ENCODE results near the gene TSPAN9. TPM values are rescaled to one million over a fixed set of nuclear protein-coding genes. Genes with fewer than 3 reads are reported as not detected.

Gene TSPAN9
- total and polyA plus RNA-seq, 10 of the 15 experiments (the other 5 are each of a cell fraction or from before 2014, with no cell fraction given), result 0.03 to 1.0 (median 0.12) TPM; not detected in 5

GRCh38 chr12:3116106-3116844, 39.1 kb downstream of the TSPAN9 start:
- intact Hi-C loops (cut with micrococcal nuclease; ENCODE audit: unreplicated experiment), result no loop called here
- 41% methylated on average over 19 of the region's 19 CpGs for WGBS (ENCODE audit: insufficient coverage, insufficient replicate concordance, low lambda C conversion rate, missing lambda C conversion rate)

DNA sequence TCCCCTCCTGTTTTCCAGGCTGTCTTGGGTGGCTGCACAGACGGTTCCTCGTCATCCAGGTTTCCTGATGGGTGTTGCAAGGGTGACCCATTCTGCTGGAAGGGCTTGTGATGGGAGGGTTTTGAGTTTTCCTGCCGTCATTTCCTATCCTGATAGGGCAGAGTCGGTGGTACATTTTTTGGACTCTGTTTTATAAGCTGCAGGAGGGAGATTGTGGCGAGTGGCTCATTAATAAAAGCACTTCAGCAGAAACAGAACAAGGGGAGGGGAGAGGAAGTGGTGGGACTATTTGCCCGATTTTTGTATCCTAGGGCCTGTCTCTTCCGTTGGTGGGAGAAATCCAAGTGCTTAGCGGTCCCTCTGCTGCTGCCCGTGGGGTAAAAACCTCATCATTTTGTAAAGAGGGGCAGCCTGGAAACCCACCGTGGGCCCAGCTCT, 40.0 kb downstream of the TSPAN9 start:
- no TSS peak for BruUV-seq (replicated peaks)
- ChIA-PET POLR2A (no interaction called here), SMC1A (ENCODE audit: uncharacterized antibody, unreplicated experiment) (no interaction called here), RAD21 (ENCODE audit: unreplicated experiment) (no interaction called here), CTCF (interaction anchor here (1.5 kb wide), 1 partner anchor 15 kb away, joined by 3 read pairs; no protein-coding TSS in a partner anchor)
- no peaks in the 10 kb centered on the region for H3K9me3 ChIP-seq (replicated peaks; ENCODE audit: control insufficient read depth, insufficient read depth, low read length)
- H3K4me3 ChIP-seq, result no peak overlapping the region
- H3K9ac ChIP-seq (ENCODE audit: control insufficient read depth, insufficient read depth, low read length), result no peak overlapping the region
- H4K20me1 ChIP-seq (ENCODE audit: control insufficient read depth, insufficient read depth), result no peaks in the 10 kb centered on the region
- no peak for ATAC-seq
- no peaks in the 10 kb centered on the region; a peak in 1 of 4 replicates for H3K27me3 ChIP-seq (replicated peaks in 1 of 2; ENCODE audit: control insufficient read depth in 2 of 2, insufficient read depth in 2 of 2, low read length in 1 of 2)
- intact Hi-C loops (cut with micrococcal nuclease; ENCODE audit: unreplicated experiment), result no loop called here
- no peak for DNase-seq (ENCODE audit: low read depth, low spot score)
- in situ Hi-C loops (cut with MboI), result no loop called here
- no peak for FAIRE-seq
- H3K4me1 ChIP-seq (ENCODE audit: control insufficient read depth, insufficient read depth, low read length), result no peaks in the 10 kb centered on the region
- WGBS (ENCODE audit: insufficient coverage, insufficient replicate concordance, low lambda C conversion rate, missing lambda C conversion rate), result 25% methylated on average over 10 of the region's 10 CpGs
- no peaks in the 10 kb centered on the region for H3K79me2 ChIP-seq (ENCODE audit: control insufficient read depth, insufficient read depth, low read length)
- H3K36me3 ChIP-seq (ENCODE audit: control insufficient read depth in 2 of 2, insufficient read depth in 2 of 2, low read length in 1 of 2), result no peaks in the 10 kb centered on the region
- H2AFZ ChIP-seq (ENCODE audit: control insufficient read depth, low read depth, low read length), result no peak overlapping the region
- no peak overlapping the region for H3K27ac ChIP-seq (ENCODE audit: control insufficient read depth, insufficient read depth)
- no peak overlapping the region for H3K4me2 ChIP-seq (ENCODE audit: control insufficient read depth, insufficient read depth)
- TF ChIP-seq CHD1 (IDR thresholded peaks at IDR 0.05; ENCODE audit: low read depth, low read length), result no peak
- TF ChIP-seq FOXM1 (IDR thresholded peaks at IDR 0.05; ENCODE audit: low read depth, low read length), result no peak
- TF ChIP-seq EGR1 (IDR thresholded peaks at IDR 0.05; ENCODE audit: borderline replicate concordance in 1 of 2, low read depth in 2 of 2, low read length in 2 of 2), result no peak
- TF ChIP-seq BCL11A (IDR thresholded peaks at IDR 0.05; ENCODE audit: low read depth, low read length), result no peak
- no peak for TF ChIP-seq LARP7 (IDR thresholded peaks at IDR 0.05)
- no peak for TF ChIP-seq HDGF (IDR thresholded peaks at IDR 0.05)
- TF ChIP-seq CEBPB (IDR thresholded peaks at IDR 0.05; ENCODE audit: borderline replicate concordance in 1 of 2, low read depth in 2 of 2, low read length in 2 of 2), result no peak
- TF ChIP-seq CBX5 (IDR thresholded peaks at IDR 0.05; ENCODE audit: low read depth), result no peak
- TF ChIP-seq ASH2L (IDR thresholded peaks at IDR 0.05; ENCODE audit: borderline replicate concordance, low read depth), result no peak
- TF ChIP-seq PBX3 (IDR thresholded peaks at IDR 0.05; ENCODE audit: insufficient replicate concordance, low read depth, low read length), result no peak

More at GRCh38 chr12:3116106-3116844, 39.1 kb downstream of the TSPAN9 start:
- DNase-seq (ENCODE audit: low read depth, low spot score) (no peak), FAIRE-seq (no peak), ATAC-seq (no peak)
- Histone ChIP-seq H3K27ac (ENCODE audit: control insufficient read depth, insufficient read depth) (no peak overlapping the region), H3K36me3 (ENCODE audit: control insufficient read depth in 2 of 2, insufficient read depth in 2 of 2, low read length in 1 of 2) (no peaks in the 10 kb centered on the region), H3K4me1 (ENCODE audit: control insufficient read depth, insufficient read depth, low read length) (no peaks in the 10 kb centered on the region), H3K9me3 (replicated peaks; ENCODE audit: control insufficient read depth, insufficient read depth, low read length) (no peaks in the 10 kb centered on the region), H3K4me3 (no peak overlapping the region), H3K9ac (ENCODE audit: control insufficient read depth, insufficient read depth, low read length) (no peak overlapping the region), H2AFZ (ENCODE audit: control insufficient read depth, low read depth, low read length) (no peak overlapping the region), H3K79me2 (ENCODE audit: control insufficient read depth, insufficient read depth, low read length) (no peaks in the 10 kb centered on the region), H4K20me1 (ENCODE audit: control insufficient read depth, insufficient read depth) (no peaks in the 10 kb centered on the region), H3K27me3 (replicated peaks in 1 of 2; ENCODE audit: control insufficient read depth in 2 of 2, insufficient read depth in 2 of 2, low read length in 1 of 2) (no peaks in the 10 kb centered on the region; a peak in 1 of 4 replicates), H3K4me2 (ENCODE audit: control insufficient read depth, insufficient read depth) (no peak overlapping the region)
- TF ChIP-seq PAX5 (IDR thresholded peaks at IDR 0.05; ENCODE audit: borderline replicate concordance, low read depth, low read length) (no peak), CHD1 (IDR thresholded peaks at IDR 0.05; ENCODE audit: low read depth, low read length) (no peak), NR2C1 (IDR thresholded peaks at IDR 0.05) (no peak), MTA3 (IDR thresholded peaks at IDR 0.05; ENCODE audit: borderline replicate concordance, low read length) (no peak), SP1 (IDR thresholded peaks at IDR 0.05; ENCODE audit: low read depth, low read length) (no peak)
- TF ChIP-seq, protein P1, sequence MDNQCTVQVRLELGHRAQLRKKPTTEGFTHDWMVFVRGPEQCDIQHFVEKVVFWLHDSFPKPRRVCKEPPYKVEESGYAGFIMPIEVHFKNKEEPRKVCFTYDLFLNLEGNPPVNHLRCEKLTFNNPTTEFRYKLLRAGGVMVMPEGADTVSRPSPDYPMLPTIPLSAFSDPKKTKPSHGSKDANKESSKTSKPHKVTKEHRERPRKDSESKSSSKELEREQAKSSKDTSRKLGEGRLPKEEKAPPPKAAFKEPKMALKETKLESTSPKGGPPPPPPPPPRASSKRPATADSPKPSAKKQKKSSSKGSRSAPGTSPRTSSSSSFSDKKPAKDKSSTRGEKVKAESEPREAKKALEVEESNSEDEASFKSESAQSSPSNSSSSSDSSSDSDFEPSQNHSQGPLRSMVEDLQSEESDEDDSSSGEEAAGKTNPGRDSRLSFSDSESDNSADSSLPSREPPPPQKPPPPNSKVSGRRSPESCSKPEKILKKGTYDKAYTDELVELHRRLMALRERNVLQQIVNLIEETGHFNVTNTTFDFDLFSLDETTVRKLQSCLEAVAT (IDR thresholded peaks at IDR 0.05), result no peak
- ChIA-PET RAD21 (ENCODE audit: unreplicated experiment) (no interaction called here), POLR2A (no interaction called here), SMC1A (ENCODE audit: uncharacterized antibody, unreplicated experiment) (no interaction called here), CTCF (no interaction called here)
- BruUV-seq (replicated peaks), result no TSS peak
- in situ Hi-C loops (cut with MboI), result no loop called here
